Thyroid gland (tissue), 4 donors: ENCODE data around the gene BORCS6. TPM values are rescaled to one million over a fixed set of nuclear protein-coding genes. Genes with fewer than 3 reads are reported as not detected.
A peak's percentile ranks its signal among the peaks of the same experiment; 100 is the strongest.
"Not testable (repeated sequence)": the region's sequence is repeated elsewhere in the genome, so short reads cannot be mapped to it uniquely, and the experiment has no call there.

ENCODE experiments used
- DNase-seq, 2 donors: peaks; one replicate each; pipeline ENCODE4 v3.0.0-alpha.2; 2019
- H3K27ac ChIP-seq, 3 donors: fragments of 200-600 bp; sonication (generic); 1 replicate in 2 of 3; 2 replicates in 1 of 3; pipeline ENCODE4 v1.5.1; 2016 to 2019; ENCODE audit warnings: mild to moderate bottlenecking in 1 of 3, moderate library complexity in 1 of 3
- H3K27me3 ChIP-seq: fragments of 200-600 bp; sonication (generic); one replicate; pipeline ENCODE4 v1.5.1; 2019
- H3K36me3 ChIP-seq, 2 donors: fragments of 200-600 bp; sonication (generic); one replicate each; pipeline ENCODE4 v1.5.1; 2016 to 2019
- H3K4me1 ChIP-seq, 2 donors: fragments of 200-600 bp; sonication (generic); one replicate each; pipeline ENCODE4 v1.5.1; 2017 to 2019
- H3K4me3 ChIP-seq, 3 donors: fragments of 200-600 bp; sonication (generic); replicated peaks in 1 of 3; 1 replicate in 2 of 3; 2 replicates in 1 of 3; pipeline ENCODE4 v1.5.1; 2016; ENCODE audit warnings: mild to moderate bottlenecking in 1 of 3
- H3K9me3 ChIP-seq: fragments of 200-600 bp; sonication (generic); one replicate; pipeline ENCODE4 v1.5.1; 2017
- POLR2A ChIP-seq, 2 donors: fragments of 450-650 bp; IDR thresholded peaks; one replicate each; pipeline ENCODE4 v1.6.1; 2017; ENCODE audit warnings: antibody characterized with exemption in 2 of 2, mild to moderate bottlenecking in 2 of 2, moderate library complexity in 1 of 2
- WGBS, 2 donors: methylation state at CpG; one replicate each; pipeline ENCODE4 v1.1.5; 2017; 5-methylcytosine and 5-hydroxymethylcytosine counted together
- intact Hi-C: fragments of 100-400 bp; cut with DNase I; formaldehyde crosslinking; loops from one replicate; pipeline ENCODE4 v1.15.1; 2023
- total RNA-seq, 4 donors: library from RNA; depleted of rRNA; stranded (reverse); fragments of >200 nt; gene quantifications; one replicate each; pipeline ENCODE4 v1.2.3, GENCODE V29; 2016
- TF ChIP-seq, protein P1 (sequence below), 6 experiments: fragments of 200-600 bp in 3 of 6; fragments of 450-650 bp in 3 of 6; sonication (generic) in 3 of 6; IDR thresholded peaks; one replicate each; pipeline ENCODE4 v1.5.1; 2016 to 2019; ENCODE audit warnings: antibody characterized with exemption in 6 of 6, mild to moderate bottlenecking in 2 of 6, inconsistent platforms in 1 of 6, moderate library complexity in 1 of 6

The BORCS6 gene
- total RNA-seq, 4 donors from 2014 or later, result 7.7 to 17.0 (median 15.5) TPM

- DNase-seq, result peak; percentile 83 to 86
- intact Hi-C loops, result no loop called here
- Histone ChIP-seq H3K27ac (peak overlapping the region; percentile 88 to 97 (median 94)), H3K9me3 (no peaks in the 10 kb centered on the region), H3K36me3 (no peaks in the 10 kb centered on the region), H3K4me1 (peaks cover 21 to 38% of the 10 kb centered on the region in 2 donors), H3K4me3 (peak overlapping the region in 1 of 3 donors; percentile 8), H3K27me3 (no peaks in the 10 kb centered on the region)
- peak; percentile 94 to 100 for TF ChIP-seq POLR2A (IDR thresholded peaks at IDR 0.05)
- TF ChIP-seq, protein P1, sequence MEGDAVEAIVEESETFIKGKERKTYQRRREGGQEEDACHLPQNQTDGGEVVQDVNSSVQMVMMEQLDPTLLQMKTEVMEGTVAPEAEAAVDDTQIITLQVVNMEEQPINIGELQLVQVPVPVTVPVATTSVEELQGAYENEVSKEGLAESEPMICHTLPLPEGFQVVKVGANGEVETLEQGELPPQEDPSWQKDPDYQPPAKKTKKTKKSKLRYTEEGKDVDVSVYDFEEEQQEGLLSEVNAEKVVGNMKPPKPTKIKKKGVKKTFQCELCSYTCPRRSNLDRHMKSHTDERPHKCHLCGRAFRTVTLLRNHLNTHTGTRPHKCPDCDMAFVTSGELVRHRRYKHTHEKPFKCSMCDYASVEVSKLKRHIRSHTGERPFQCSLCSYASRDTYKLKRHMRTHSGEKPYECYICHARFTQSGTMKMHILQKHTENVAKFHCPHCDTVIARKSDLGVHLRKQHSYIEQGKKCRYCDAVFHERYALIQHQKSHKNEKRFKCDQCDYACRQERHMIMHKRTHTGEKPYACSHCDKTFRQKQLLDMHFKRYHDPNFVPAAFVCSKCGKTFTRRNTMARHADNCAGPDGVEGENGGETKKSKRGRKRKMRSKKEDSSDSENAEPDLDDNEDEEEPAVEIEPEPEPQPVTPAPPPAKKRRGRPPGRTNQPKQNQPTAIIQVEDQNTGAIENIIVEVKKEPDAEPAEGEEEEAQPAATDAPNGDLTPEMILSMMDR (IDR thresholded peaks at IDR 0.05), result no peak
- 0% methylated on average over 23 of the region's 23 CpGs for WGBS, 2 donors
Measured at GRCh38 chr17:8173056-8173870, 16.7 kb downstream of the BORCS6 start.

DNA sequence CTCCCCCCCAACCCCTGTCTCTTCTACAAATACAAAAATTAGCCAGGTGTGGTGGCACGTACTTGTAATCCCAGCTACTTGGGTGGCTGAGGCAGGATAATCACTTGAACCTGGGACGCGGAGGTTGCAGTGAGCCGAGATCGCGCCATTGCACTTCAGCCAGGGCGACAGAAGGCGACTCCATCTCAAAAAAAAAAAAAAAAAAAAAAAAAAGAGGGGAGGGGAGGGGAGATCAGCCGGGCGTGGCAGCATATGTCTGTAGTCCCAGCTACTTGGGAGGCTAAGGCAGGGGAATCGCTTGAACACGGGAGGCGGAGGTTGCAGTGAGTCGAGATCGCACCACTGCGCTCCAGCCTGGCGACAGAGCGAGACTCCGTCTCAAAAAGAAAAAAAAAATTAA, 19.8 kb downstream of the BORCS6 start:
- peaks cover 7 to 23% of the 10 kb centered on the region in 2 donors for H3K4me1 ChIP-seq
- H3K9me3 ChIP-seq, H3K36me3 ChIP-seq, H3K27me3 ChIP-seq, intact Hi-C loops, H3K4me3 ChIP-seq: not testable (repeated sequence)
- peak in 1 of 2 donors; percentile 51 for DNase-seq
- 44 to 63% methylated on average over 19 of the region's 19 CpGs for WGBS, 2 donors
- peak overlapping the region in 1 of 3 donors; percentile 30 for H3K27ac ChIP-seq

DNA sequence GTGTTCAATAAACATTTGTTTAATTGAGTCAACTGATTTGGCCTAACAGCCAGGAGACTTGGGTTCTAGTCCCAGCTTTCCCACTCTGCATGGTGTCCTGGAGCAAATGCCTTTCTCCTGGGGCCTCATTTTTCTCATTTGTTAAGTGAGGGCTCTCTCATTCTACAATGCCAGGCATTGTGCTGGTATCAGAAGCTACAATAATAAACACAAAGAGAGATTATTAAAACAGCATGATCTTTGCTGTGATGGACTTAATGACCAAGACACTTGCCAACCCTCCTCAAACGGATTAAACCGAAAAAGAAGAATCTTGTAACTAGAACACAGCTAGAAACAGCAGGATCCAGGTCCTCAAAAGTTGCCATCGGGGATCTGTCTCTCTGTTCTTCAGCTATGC, 22.5 kb downstream of the BORCS6 start:
- TF ChIP-seq POLR2A (IDR thresholded peaks at IDR 0.05), result no peak
- TF ChIP-seq, protein P1 (IDR thresholded peaks at IDR 0.05), result no peak
- DNase-seq, result no peak
- H3K9me3 ChIP-seq, result no peaks in the 10 kb centered on the region
- 77 to 93% methylated on average over 3 of the region's 3 CpGs for WGBS, 2 donors
- intact Hi-C loops, result no loop called here
- H3K27me3 ChIP-seq, result no peaks in the 10 kb centered on the region
- H3K27ac ChIP-seq, result no peak overlapping the region
- no peak overlapping the region for H3K4me3 ChIP-seq
- H3K36me3 ChIP-seq, result no peaks in the 10 kb centered on the region
- H3K4me1 ChIP-seq, result peaks cover 17 to 23% of the 10 kb centered on the region in 2 donors

- no peak for DNase-seq
- peaks cover 20 to 23% of the 10 kb centered on the region in 2 donors for H3K4me1 ChIP-seq
- WGBS, 2 donors, result 93 to 96% methylated on average over 6 of the region's 6 CpGs
- H3K9me3 ChIP-seq, result no peaks in the 10 kb centered on the region
- no peak overlapping the region for H3K27ac ChIP-seq
- no peaks in the 10 kb centered on the region for H3K27me3 ChIP-seq
- no peak for TF ChIP-seq POLR2A (IDR thresholded peaks at IDR 0.05)
- TF ChIP-seq, protein P1 (IDR thresholded peaks at IDR 0.05), result no peak
- intact Hi-C loops, result no loop called here
- H3K36me3 ChIP-seq, result no peaks in the 10 kb centered on the region
- H3K4me3 ChIP-seq, result no peak overlapping the region
Measured at GRCh38 chr17:8166731-8167130, 23.2 kb downstream of the BORCS6 start.

DNA sequence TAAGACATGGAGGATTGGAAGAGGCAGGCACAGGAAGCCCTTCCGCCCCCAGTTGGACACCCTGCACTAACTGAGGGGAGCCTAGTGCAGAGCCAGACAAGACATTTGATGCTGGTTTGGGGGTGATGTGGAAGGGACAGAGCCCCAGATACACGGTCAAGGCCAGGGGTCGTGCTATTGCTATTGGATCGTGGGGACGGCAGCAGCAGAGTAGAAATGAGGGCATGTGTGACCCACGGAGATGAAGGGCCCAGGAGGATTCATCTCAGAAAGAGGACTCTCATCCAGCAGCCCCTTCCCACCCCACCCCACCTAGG, 25.2 kb downstream of the BORCS6 start:
- no peak for TF ChIP-seq POLR2A (IDR thresholded peaks at IDR 0.05)
- TF ChIP-seq, protein P1 (IDR thresholded peaks at IDR 0.05), result no peak
- Histone ChIP-seq H3K36me3 (peaks cover 0 to 10% of the 10 kb centered on the region in 2 donors), H3K9me3 (no peaks in the 10 kb centered on the region), H3K27me3 (no peaks in the 10 kb centered on the region), H3K4me1 (peaks cover 31 to 35% of the 10 kb centered on the region in 2 donors), H3K27ac (peak overlapping the region; percentile 98 to 100 (median 100)), H3K4me3 (no peak overlapping the region)
- no peak for DNase-seq
- intact Hi-C loops, result no loop called here
- WGBS, 2 donors, result 69 to 72% methylated on average over 6 of the region's 6 CpGs
